ENCODE measurements around the gene SHQ1. TPM values are rescaled to one million over a fixed set of nuclear protein-coding genes. Genes with fewer than 3 reads are reported as not detected.

SHQ1 gene
- total and polyA plus RNA-seq, 9 of the 15 experiments (the other 6 are each of a cell fraction or from before 2014, with no cell fraction given) = 9.2 to 25.0 (median 14.1) TPM

GRCh38 chr3:72887705-72888545 lies 39.7 kb upstream of the SHQ1 start, which contains the start of gene GXYLT2 (continued):
- TF ChIP-seq NCOR1 (IDR thresholded peaks at IDR 0.05) (no peak), MECOM (CRISPR knock-in tag; IDR thresholded peaks at IDR 0.05) (no peak), MAFG (tag; conservative IDR thresholded peaks at IDR 0.05) (no peak), ZFP36 (IDR thresholded peaks at IDR 0.05; ENCODE audit: low read depth, low read length, partially characterized antibody) (peak; percentile 19), TRIM24 (IDR thresholded peaks at IDR 0.05) (no peak), BCOR (IDR thresholded peaks at IDR 0.05) (peak; percentile 48; the same call in 1 of the 2 replicates), TOE1 (IDR thresholded peaks at IDR 0.05; ENCODE audit: borderline replicate concordance) (0 out of 2 replicates have a peak, but pooled peaks have one; percentile 21), TOE1 (CRISPR knock-in tag; IDR thresholded peaks at IDR 0.05; ENCODE audit: borderline replicate concordance, low read depth) (no peak), LARP7 (IDR thresholded peaks at IDR 0.05) (0 out of 2 replicates have a peak, but pooled peaks have one; percentile 20), DIDO1 (tag; IDR thresholded peaks at IDR 0.05; ENCODE audit: low read depth) (peak; percentile 29; the same call in 1 of the 2 replicates), JUND (IDR thresholded peaks at IDR 0.05; ENCODE audit: borderline replicate concordance, low read depth, low read length) (0 out of 2 replicates have a peak, but pooled peaks have one; percentile 4), JUND (tag; IDR thresholded peaks at IDR 0.05; ENCODE audit: borderline replicate concordance, low read depth, low read length) (no peak), FOXJ3 (CRISPR knock-in tag; IDR thresholded peaks at IDR 0.05) (no peak), ZNF24 (IDR thresholded peaks at IDR 0.05) (peak; percentile 99), RBM14 (IDR thresholded peaks at IDR 0.05; ENCODE audit: borderline replicate concordance, insufficient read depth, low read depth, low read length) (no peak)
- TF ChIP-seq, protein P1, sequence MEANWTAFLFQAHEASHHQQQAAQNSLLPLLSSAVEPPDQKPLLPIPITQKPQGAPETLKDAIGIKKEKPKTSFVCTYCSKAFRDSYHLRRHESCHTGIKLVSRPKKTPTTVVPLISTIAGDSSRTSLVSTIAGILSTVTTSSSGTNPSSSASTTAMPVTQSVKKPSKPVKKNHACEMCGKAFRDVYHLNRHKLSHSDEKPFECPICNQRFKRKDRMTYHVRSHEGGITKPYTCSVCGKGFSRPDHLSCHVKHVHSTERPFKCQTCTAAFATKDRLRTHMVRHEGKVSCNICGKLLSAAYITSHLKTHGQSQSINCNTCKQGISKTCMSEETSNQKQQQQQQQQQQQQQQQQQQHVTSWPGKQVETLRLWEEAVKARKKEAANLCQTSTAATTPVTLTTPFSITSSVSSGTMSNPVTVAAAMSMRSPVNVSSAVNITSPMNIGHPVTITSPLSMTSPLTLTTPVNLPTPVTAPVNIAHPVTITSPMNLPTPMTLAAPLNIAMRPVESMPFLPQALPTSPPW (CRISPR knock-in tag; IDR thresholded peaks at IDR 0.05) = peak; percentile 70
- TF ChIP-seq, protein P2, sequence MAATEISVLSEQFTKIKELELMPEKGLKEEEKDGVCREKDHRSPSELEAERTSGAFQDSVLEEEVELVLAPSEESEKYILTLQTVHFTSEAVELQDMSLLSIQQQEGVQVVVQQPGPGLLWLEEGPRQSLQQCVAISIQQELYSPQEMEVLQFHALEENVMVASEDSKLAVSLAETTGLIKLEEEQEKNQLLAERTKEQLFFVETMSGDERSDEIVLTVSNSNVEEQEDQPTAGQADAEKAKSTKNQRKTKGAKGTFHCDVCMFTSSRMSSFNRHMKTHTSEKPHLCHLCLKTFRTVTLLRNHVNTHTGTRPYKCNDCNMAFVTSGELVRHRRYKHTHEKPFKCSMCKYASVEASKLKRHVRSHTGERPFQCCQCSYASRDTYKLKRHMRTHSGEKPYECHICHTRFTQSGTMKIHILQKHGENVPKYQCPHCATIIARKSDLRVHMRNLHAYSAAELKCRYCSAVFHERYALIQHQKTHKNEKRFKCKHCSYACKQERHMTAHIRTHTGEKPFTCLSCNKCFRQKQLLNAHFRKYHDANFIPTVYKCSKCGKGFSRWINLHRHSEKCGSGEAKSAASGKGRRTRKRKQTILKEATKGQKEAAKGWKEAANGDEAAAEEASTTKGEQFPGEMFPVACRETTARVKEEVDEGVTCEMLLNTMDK (IDR thresholded peaks at IDR 0.05; ENCODE audit: borderline replicate concordance, insufficient read depth, low read depth, low read length, poor library complexity, severe bottlenecking) = peak; percentile 74
